GM18517 (cell line): ENCODE measurements around the gene SASH3.

Source experiments
- ATAC-seq: cut with Tn5 transposase; IDR thresholded peaks from one replicate; pipeline ENCODE4 v1.9.1; 2021; ENCODE audit warnings: mild to moderate bottlenecking, moderate library complexity; ENCODE audit not compliant: unreplicated experiment

SASH3 gene

DNA sequence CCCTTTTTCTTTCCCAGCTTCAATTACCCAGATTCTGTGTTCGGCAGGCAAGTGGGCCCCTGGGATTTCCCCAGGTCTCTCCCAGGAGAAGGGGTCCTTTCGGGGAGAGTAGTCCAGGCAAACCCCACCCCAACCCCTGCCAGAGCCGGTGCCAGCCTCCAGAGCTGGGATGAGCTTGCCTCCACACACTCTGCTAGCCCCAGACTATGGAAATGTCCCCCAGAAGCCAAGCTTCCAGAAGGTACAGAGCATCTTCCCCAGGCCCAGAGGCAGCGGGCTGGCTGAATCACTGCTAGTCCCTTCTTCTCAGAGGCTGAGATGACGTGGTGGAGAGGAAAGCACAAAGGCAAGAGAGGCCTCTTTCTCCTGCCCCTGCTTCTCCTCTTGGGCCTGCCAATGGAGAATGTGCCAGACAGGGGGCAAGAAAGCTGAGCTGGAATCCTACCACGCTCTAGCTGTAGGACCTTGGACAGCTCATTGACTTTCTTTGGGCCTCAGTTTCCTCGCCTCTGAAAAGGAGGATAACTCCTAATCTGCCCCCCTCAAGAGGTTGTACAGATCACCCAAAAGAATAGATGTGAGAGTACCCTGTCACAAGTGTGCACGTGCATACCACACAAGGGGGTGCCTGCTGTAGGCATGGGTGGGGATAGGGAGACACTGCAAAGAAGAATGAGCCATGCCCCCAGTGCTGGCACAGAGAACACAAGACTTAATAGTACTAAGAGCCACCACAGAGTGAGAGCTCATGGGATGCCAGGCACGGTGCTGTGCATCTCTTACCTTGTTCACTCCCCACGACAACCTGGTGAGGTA, 2.1 kb downstream of the SASH3 start:
- no peak for ATAC-seq

- no peak for ATAC-seq
These were observed 3.0 kb downstream of the SASH3 start for GRCh38 chrX:129782706-129783105.

- no peak for ATAC-seq
These were observed 3.6 kb downstream of the SASH3 start for GRCh38 chrX:129783291-129783713.

- no peak for ATAC-seq
These were observed 4.6 kb downstream of the SASH3 start for GRCh38 chrX:129784371-129784770.

DNA sequence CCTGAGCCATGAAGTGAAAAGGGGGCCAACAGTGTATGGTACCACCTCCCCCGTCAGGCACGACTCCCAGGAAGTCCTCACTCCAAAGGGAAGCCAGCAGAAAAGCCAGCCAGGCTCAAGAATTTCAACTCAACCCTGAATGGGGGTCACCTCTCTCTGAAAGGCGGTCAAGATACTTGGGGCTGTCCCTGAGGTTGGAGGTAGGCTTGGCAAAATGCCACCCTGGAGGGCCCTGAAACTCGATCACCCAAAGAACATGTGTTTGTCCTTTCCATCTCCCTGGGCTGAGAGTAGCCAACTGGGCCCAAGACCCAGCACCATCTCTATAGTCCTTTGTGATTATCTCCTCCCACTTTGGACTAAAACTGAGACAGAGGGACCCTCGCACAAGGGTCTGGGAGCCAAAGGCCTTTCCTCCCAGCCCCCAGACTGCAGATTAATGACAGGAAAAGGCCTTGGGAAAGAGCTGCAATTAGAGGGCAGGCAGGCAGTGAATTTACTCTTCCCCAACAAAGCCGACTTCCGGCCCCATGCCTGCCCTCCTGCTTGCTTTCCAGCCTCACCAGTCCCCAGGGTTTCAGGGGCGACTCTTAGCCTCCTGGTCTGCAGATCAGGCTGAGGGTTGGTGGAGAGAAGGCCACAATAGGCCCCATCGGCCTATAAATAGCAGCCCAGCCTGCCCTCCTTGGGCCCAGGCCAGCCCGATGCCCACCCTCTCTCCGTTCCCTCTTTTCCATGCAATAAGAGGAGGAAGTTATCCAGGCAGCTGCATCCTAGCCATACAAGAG, 5.6 kb downstream of the SASH3 start:
- ATAC-seq, result no peak

DNA sequence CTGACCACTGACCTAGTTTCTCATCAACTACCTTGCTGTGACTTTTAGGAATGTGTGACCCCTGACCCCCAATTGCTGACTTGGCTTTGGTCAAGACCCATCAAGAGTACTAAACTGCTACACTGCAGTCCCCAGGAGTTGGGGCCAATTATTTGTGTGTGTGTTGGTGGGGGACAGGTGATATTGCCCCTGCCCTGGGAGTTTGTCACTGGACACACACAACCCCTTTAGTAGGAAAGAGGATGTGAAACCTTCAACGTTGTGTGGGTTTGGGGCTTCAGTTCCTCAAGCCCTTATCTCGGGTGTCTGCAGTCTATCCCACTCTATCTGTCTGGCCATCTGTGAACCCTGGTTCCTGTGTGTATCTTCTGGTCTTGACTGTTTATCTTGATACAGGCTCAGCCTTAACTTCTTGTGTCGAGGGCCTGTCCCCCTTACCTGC, 6.5 kb downstream of the SASH3 start:
- peak; percentile 85 for ATAC-seq

DNA sequence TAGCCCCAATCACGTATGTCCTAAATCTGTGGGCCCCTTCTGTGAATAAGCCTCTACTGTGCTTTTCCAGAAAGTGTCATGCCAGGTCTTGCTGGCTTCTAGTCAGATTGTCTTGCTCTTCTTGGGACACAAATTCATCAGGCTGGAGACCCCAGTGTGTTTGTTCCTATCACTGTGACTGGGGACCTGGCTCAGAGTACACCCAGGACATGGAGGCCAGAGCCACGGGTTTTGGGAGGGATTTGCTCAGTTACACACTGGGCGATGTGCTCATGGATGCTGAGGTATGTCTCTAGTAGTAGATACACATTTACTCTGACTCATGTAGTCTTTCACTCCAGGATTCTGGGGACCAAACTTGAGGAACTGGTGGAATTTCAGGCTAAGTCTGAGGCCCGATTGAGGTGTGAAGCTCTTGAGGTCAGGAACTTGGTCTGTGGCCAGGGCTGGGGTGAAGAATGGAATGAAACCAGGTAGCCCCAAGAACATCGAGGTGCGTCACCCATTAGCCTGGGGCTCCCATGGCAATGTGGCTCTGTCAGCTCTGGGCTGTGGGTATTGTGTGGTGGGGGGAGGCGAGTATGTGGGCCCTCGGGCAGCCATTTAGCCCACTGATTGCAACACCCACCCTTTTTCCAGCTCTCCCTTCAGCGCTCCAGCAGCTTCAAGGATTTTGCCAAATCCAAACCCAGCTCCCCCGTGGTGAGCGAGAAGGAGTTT, 7.7 kb downstream of the SASH3 start:
- no peak for ATAC-seq

DNA sequence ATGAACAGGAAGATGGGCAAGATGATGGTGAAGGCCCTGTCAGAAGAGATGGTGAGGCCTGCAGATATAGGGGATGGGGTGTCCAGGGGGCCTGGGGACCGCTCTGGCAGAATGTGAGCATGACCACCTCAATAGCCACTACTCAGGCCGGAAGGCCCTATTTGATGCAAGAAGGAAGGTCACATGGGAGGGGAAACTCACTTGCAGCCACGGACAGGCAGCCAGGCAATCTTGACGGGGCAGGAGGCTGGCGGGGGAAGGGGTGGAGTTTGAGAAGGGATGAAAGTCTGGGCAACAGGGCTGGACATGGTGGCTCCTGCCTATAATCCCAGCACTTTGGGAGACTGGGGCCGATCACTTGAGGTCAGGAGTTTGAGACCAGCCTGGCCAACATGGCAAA, 8.8 kb downstream of the SASH3 start:
- no peak for ATAC-seq

DNA sequence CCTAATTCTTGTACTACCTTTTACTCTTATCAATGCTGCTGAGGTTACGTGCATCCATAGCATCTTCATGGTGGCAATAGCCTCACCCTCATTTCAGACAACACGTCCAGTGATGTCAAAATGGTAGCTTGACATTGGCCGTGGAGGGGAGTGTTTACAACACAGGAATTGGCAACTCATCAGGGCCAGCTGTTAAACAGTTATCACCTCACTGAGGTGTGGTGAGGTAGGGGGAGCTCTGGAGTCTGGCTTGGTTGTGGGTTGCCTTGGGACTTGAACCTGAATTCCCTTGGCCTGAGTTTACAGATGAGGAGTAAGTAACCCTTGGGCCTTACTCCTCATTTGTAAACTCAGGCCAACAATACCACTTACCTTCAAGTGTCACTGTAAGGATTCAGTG, 10.4 kb downstream of the SASH3 start:
- no peak for ATAC-seq

GRCh38 chrX:129790808-129791207, 11.1 kb downstream of the SASH3 start:
- no peak for ATAC-seq

GRCh38 chrX:129791336-129791735, 11.6 kb downstream of the SASH3 start:
- no peak for ATAC-seq

DNA sequence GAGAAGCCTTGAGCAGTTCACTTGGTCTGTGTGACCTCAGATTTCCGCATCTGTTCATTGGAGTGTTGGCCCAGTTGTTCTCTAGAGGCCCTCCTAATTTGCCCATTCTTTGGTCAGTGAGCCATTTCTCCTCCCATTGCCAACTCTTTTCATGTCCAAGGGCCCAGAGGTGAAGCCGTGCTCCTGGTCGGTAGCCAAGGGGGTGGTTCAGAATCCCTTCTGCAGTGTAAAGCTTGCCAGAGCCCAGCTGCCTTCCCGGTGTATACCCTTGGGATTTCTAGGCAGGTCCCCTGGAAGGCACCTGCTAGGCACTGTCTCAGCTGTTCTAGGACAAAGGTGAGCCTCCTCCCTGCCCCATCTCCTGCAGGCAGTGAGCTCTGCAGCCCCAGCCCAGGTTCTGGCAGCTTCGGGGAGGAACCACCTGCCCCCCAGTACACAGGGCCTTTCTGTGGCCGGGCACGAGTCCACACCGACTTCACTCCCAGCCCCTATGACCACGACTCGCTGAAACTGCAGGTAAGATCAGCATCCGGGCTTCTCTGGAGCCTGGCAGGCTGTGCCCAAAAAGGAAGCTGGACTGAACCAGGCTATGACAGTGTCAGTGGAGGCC, 12.3 kb downstream of the SASH3 start:
- ATAC-seq, result no peak

GRCh38 chrX:129792586-129793291, 13.0 kb downstream of the SASH3 start:
- ATAC-seq, result no peak

- ATAC-seq, result no peak
These were observed 13.9 kb downstream of the SASH3 start for GRCh38 chrX:129793604-129794191.

- ATAC-seq, result no peak
These were observed 15.8 kb downstream of the SASH3 start for GRCh38 chrX:129795584-129795983.

DNA sequence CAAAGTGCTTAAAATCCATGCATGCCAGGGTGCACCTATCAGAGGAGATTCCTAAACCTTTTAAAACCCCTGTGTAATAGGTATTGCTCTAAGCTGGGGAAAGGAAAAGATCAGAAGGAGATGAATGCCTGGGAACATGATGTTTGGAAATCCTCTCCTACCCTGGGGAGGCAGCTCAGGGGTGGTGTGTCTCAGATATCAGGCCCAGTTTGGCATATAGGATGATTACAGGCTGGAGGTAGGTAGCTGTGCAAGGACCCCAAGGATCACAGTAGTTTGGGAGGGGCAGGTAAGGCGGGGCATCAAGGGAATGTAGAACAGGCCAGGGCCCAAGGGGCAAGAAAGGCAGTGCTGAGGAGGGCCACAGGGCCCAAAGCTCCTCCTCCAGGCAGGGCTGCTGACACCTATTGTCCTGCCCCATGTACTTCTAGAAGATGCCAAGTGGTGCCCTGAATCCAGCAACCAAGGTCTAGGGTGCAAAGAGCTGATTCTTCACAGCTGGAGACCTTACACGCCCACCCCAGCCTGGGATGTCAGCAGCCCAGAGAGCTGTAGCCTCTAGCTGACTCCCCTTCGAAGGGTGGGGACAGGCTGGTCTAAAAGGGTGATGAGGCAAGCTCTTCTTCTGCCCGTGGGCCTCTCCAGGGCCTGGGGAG, 17.6 kb downstream of the SASH3 start:
- no peak for ATAC-seq

- no peak for ATAC-seq
These were observed 18.7 kb downstream of the SASH3 start for GRCh38 chrX:129798456-129798855.

DNA sequence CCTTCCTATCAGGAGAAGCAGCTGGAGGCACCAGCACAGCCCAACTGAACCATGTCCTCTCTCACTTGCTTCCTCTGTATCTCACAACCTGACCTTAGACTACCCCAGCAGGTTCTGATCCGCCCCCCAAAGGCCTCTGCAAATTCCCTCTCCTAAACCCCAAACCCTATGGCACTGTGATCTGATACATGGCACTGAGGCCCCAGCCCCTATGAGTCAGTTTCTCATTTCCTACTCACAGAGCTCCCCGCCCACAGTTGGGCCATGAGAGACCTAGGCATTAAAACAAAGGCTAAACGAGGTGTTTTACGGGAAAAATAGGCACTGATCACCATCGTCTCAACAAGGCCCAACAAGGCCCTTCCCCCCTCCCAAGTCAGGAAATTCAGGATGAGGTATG, 19.1 kb downstream of the SASH3 start:
- no peak for ATAC-seq

DNA sequence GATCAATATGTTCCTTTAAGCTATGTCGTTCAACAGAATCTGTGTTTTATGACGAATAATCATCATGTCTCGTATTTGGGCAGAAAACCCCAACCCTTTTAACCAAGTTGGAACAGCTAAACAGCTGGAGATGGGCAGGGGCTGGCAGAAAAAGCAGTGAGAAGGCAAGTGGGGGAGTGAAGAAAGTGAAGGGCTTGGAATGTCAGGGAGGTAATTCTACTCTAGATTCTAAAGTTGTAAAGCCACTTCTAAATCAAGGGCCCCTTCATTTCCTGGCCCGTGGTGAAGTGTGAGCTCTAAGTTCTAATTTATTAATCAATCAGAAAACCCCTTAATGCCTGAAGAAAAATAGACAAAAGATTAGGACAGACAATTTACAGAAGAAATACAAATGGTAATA, 20.4 kb downstream of the SASH3 start:
- ATAC-seq, result no peak

GRCh38 chrX:129802863-129803262, 23.1 kb downstream of the SASH3 start:
- no peak for ATAC-seq
